ENCODE data around the gene MRPL14.
A peak's percentile ranks its signal among the peaks of the same experiment; 100 is the strongest.

GRCh38 chr6:44078827-44079671 lies 48.2 kb downstream of the MRPL14 start:
- TF ChIP-seq CTCF (conservative IDR thresholded peaks at IDR 0.05; ENCODE audit: low read length) (peak; percentile 79), EZH2phosphoT487 (IDR thresholded peaks at IDR 0.05; ENCODE audit: borderline replicate concordance) (no peak)
